ENCODE results near the gene TSEN34.

- TF ChIP-seq EZH2 (IDR thresholded peaks at IDR 0.05) (no peak), POLR2AphosphoS5 (IDR thresholded peaks at IDR 0.05; ENCODE audit: borderline replicate concordance, low read depth, low read length) (no peak)
Observed at GRCh38 chr19:54180691-54181091, 10.4 kb upstream of the TSEN34 start.
